Astrocyte of the hippocampus (primary cell): ENCODE data around the gene PROZ.
"Not testable (repeated sequence)": the region's sequence is repeated elsewhere in the genome, so short reads cannot be mapped to it uniquely, and the experiment has no call there.

ENCODE experiments used
- DNase-seq: peaks from one replicate; pipeline ENCODE4 v3.0.0; 2011; ENCODE audit warnings: low read depth, low spot score

Gene PROZ

DNA sequence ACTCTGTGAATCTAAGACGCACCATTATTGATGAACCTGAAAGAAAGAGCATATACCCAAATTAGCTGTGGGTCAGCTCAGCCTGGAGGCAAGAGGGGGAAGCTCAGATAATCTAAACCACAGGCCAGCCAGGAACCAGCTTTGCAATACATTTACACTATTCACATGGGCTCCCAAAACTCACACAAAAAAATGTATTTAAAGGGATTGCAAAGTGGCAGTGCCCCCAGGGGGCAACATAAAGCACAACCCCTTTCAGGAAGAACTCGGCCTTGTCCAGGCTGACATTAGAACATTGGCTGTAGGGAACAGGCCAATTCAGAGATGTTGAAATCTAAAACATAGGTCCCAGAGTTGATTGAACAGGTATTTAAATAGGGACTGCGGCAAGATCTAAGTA lies 3.2 kb upstream of the PROZ start:
- DNase-seq: no peak

DNA sequence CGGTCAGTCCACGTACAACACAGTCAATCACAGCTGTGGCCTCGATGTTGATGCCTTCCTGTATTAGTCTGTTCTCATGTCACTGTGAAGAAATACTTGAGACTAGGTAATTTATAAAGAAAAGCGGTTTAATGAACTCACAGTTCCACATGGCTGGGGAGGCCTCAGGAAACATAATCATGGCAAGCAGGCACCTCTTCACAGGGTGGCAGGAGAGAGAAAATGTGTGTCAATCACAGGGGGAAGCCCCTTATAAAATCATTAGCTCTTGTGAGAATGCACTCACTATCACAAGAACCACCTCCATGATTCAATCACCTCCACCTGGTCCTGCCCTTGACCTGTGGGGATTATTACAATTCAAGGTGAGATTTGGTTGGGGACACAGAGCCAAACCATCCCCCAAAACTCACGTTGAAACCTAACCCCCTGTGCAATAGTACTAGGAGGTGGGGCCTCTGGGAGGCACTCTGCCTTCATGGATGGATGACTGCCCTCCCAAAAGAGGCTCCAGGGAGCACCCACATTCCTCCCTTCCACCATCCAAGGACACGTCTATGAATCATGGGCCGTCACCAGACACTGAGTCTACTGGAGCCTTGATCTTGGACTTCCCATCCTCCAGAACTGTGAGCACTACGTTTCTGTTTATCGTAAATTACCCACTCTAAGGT lies 2.3 kb upstream of the PROZ start:
- no peak for DNase-seq

DNA sequence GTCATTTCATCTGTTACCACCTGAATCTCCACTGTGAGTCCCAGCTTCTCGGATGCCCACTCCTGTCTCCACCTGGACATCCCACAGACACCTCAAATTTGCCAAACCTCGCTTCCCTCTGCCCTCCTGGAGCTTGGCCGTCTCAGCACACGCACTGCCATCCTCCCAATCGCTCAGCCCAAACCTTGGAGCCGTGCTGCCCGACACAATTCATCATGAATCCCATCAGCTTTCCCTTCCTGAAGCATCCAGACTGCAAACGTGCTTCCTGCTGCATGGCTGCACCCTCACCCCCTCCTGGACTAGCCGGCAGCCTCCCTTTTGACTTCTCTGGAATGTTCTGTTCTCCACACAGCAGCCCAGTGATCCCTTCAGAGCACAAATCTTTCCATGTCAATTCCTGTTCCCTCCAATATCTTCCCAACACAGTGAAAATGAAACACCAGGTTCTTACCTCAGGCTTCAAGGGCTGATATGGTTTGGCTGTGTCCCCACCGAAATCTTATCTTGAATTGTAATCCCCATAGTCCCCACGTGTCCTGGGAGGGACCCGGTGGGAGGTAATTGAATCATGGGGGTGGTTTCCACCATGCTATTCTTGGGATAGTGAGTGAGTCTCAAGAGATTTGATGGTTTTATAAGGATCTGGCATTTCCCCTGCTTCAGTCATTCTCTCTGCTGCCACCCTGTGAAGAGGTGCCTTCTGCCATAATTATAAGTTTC lies 1.1 kb upstream of the PROZ start:
- DNase-seq: no peak

DNA sequence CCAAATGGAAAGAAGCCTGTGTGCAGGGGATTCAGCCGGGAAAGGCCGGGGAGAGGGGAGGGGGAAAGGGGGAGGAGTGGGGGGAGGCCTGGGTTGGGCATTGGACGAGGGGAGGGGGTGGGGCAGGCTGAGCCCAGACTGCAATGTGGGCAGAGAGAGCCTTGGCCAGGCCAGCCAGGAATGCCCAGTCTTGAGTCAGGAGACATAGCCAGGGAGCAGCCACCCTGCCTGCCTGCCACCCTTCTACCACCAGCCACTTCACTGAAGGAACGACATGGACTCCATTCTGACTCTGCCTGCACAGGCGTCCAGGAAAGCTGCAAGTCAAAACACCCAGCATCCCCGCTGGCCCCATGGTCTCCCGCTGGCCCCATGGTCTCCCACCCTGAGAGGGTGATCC lies 498 bp downstream of the PROZ start:
- no peak for DNase-seq

DNA sequence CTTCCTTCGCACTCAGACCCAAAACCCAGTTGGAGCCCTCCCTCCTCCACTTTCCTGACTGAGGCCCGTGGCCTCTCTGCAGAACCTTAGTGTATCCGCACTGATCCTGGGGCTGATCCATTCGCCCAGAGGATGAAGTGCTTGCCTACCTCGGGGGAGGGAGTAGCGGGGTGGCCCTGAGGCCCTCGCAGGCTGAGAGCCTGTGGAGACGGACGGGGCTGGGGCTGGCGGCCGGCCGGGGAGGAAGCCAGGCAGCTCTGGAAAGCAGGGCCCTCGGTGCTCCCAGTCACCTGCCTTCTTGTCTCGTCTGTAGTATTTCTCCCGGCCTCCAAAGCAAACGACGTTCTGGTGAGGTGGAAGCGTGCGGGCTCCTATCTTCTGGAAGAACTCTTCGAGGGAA lies 1.3 kb downstream of the PROZ start:
- no peak for DNase-seq

DNA sequence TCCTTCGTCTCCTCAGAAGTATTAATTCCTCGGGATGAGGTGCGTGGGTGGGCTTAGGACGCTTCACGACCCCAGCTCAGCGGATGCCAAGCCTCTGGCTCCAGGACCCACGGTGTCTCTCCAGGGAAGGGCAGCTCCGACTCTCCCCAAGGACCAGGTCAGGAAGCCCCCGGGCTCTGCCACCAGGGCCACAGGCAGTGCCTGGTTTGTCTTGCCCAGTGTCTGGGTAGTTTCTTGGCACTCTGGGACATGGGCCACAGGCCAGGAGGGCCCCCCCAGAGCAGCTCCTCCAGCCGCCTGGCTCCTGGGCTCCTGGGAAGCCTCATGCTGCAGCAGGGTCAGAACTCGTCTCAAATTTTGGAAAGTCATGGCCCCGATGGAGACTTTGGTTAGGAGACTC lies 2.5 kb downstream of the PROZ start:
- DNase-seq: no peak

DNA sequence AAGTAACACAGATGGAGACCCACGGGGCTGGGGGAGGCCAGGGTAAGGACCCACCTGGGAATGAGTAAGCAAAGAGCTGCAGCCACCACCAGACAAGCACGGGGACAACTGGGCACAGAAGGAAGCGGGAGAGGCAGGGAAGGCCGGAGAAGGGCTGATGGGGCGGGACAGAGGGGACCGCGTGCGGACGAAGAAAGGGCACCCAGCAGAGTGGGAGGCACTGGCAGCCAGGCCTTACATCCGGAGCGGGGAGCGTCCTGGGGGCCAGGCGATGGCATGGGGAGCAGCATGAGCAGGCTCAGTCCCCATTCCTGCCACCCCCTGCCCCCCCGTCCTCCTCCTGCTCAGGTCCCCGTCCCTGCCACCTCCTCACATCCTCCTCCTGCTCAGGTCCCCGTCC lies 3.0 kb downstream of the PROZ start:
- no peak for DNase-seq

DNA sequence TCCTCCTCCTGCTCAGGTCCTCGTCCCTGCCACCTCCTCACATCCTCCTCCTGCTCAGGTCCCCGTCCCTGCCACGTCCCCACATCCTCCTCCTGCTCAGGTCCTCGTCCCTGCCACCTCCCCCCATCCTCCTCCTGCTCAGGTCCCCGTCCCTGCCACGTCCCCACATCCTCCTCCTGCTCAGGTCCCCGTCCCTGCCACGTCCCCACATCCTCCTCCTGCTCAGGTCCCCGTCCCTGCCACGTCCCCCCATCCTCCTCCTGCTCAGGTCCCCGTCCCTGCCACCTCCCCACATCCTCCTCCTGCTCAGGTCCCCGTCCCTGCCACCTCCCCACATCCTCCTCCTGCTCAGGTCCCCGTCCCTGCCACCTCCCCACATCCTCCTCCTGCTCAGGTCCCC lies 3.5 kb downstream of the PROZ start:
- DNase-seq: not testable (repeated sequence)

DNA sequence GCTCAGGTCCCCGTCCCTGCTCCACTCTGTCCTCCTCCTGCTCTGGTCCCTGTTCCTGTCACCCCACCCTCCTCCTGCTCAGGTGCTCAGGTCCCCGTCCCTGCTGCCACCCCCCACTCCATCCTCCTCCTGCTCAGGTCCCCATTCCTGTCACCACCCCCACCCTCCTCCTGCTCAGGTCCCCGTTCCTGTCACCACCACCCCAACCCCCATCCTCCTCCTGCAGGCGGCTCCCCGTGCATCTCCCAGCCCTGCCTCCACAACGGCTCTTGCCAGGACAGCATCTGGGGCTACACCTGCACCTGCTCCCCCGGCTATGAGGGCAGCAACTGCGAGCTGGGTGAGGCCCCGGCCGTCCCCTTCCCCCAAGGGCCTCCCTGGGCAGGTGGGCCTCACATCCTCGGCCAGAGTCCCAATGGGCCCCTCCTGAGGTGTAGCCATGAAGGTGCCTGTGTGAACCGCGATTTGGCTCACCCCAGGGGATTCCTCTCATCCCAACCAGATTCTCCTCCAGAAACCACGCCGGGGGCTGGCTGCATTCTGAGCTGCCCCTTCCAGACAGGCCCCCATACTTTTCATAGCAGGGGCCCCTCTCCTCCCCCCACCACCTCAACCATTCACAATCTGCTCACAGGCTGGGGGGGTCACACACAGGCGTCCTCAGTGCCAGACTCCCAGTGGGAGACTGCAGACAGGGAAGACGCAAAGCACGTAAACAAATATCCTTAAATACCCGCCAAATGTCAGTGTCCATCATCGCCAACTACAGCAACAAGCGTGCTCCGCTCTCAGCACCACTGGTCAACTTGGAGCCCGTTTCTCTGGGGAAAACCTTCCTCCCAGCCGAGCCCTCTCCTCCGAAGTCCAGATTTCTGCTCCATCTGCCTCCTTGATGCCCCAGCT lies 4.6 kb downstream of the PROZ start:
- no peak for DNase-seq

DNA sequence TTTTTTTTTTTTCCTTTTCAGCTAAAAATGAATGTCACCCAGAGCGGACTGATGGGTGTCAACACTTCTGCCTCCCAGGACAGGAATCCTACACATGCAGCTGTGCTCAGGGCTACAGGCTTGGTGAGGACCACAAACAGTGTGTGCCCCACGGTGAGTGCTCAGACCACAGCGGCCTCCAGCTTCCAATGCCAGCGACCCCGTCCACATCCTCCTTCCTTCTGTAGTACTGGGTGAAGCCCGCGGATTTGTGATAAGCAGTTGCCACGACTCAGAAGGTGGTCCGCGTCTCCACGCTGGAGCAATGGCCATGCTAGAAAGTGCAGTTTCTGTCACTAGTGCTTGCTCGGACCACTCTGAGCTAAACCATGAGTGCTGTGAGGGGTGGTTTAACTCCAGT lies 6.0 kb downstream of the PROZ start:
- no peak for DNase-seq

DNA sequence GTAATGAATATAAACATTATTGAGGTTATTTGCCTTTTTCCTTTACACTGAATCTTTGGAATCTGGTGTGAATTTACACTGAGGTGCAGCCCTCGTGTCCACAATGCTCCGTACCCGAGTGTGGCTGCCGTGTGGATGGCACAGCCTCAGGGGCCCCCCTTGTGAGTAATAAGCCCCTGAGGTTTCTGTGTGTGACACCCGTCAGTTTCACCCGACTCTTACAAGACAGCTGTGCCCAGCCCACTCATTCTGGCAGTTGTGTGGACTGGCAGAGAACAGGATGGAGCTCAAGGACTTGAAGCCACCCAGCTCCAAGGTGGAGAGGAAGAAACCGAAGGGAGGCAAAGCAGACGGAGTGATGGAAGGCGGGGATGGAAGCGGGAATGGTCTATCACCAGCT lies 7.8 kb downstream of the PROZ start:
- no peak for DNase-seq

DNA sequence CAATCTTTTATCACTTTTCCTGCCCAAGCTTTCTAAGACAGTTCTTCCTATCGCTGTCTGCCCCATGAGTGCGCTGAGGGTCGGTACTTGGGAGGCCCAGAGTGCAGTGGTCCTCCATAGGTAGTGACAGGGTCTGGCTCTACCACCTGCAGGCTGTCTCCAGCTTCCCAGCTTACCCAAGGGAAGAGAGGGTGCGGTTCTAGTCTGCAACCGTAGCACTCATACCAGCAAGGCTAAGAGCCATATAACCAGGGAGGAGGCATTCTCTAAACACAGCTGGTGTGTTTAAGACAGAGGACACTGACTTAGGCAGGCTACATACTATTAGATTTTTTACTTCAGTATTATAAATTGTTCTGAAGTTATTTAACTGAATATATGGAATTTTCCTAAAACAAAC lies 8.2 kb downstream of the PROZ start:
- no peak for DNase-seq

DNA sequence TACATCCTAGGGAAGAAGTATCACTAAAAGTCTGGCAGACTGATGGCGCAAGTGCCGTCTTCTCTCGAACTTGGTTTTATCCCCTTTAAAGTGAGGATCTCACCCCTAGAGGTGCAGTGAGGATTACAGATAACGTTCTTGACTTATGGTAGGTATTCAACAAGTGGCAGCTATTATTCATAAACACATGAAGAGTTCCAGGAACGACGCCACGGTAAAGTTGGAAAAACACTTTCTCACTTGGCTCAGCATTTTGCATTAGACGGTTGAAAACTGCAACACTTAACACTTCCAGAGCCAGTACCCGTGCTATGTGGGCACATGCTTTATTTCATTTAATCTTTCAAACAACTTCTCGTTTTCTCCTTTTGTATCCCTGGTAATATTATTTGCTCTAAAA lies 8.7 kb downstream of the PROZ start:
- no peak for DNase-seq

DNA sequence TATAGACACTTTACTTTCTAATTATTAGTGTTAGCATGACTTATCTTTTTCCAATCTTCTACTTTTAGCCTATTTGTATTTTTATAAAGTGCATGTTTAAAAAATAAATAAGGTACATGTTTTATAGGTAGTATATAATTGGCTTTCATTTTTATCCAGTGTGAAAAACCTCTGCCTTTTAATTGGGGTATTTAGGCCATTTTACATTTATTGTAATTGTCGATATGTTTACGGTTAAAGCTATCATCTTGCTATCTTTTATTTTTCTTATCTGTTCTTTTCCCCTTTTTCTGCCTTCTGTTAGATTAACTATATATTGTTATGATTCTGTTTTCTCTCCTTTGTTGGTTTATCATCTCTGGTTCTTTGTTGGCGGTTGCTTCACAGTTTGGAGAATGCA lies 9.1 kb downstream of the PROZ start:
- DNase-seq: no peak

DNA sequence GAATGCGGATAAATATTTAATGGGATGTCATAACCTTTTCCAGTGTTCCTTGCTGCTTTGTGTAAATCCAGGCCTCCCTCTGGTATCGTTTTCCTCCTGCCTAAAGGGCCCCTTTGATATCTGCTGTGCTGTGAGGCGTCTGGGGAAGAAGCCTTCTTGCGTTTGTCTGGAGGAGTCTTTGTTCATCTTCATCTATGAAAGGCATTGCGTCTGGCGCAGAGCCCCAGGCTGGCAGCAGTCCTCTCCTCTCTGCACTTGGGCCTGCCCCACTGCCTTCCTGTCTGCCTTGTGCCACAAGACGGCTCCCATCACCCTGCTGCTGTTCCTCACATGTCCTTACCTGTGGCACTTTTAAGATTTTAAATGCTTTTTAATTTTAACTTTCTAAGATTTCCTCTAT lies 9.8 kb downstream of the PROZ start:
- no peak for DNase-seq

DNA sequence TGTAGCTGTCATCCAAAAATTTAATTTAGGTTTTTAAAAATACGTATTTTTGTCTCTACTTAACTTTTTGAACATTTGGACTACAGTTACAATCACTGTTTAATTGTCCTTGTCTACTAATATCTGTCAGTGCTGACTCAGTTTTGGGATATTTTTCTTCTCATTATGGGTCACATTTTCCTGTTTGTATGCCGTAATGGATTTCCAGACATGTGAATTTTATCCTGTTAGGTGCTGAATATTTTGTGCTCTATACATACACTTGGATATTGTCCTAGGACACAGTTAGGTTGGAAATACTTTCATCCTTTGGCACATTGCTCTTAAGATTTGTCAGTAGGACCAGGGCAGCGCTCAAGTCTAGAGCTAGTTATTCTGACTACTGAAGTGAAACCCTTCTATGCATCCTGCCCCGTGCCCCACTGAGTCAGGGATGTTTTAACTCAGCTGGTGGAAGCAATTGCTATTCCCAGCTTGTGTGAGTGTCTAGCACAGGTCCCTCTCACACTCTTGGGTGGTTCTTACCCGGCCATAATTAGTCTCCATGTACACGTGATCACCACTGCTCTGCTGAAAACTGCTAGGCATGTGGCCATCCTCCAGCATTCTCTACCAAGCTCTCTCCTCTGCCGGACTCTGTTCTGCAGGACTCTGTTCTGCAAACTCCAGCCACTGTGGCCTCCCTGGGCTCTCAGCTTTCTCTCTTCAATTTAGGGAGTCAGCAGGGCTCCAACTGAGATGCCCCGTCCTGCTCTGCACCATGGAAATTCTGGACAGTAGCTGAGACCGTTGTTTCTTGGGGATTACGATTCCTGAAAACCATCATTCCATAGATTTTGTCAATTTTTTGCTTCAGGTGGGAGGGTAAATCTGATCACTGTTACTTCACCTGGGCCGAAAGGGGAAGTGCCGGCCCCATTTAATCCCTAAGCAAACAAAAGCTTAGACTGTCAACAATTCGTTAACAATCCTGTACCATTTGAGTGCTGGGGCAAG lies 11.1 kb downstream of the PROZ start:
- no peak for DNase-seq

DNA sequence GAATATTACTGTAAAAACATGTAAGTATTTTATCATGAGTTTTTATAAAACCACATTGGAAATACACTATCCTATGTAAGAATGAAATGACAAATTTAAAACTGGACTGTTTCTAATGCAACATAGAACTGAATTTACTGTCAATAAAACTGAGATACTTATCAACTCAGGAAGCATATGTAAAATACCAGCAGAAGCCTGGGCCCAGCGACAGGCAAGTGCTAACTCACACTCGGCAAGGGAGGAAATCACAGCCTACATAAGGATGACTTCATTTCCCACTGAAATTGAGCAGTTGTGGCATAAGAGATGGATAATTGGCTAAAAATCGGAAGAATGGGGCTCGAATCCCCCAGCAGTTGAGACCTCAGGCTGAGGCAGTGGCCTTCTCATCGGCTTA lies 12.1 kb downstream of the PROZ start:
- DNase-seq: no peak

DNA sequence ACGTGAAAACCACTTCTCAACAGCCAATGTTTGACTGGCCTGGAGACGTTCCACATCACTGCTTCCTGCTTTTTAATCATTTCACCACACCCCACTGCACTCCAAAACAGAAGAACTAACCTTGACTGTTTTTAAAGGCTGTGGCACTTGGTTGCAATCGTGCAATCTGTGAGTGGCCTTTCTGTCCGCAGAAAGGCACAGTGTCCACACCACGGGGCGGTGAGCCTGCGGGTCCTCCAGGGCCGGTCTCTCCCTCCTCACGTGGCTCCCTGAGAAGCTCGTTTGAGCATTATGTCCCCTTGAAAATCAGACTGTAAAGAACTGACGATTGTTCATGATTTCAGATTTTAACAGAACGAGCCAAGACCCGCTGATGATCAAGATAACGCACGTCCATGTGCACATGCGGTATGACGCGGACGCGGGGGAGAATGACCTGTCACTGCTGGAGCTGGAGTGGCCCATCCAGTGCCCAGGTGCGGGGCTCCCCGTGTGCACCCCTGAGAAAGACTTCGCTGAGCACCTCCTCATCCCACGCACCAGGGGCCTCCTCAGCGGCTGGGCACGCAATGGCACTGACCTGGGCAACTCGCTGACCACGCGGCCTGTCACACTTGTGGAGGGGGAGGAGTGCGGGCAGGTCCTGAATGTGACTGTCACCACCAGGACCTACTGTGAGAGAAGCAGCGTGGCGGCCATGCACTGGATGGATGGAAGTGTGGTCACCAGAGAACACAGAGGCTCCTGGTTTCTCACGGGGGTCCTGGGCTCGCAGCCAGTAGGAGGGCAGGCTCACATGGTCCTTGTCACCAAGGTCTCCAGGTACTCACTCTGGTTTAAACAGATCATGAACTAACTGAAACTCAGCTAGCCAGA lies 13.0 kb downstream of the PROZ start:
- no peak for DNase-seq

DNA sequence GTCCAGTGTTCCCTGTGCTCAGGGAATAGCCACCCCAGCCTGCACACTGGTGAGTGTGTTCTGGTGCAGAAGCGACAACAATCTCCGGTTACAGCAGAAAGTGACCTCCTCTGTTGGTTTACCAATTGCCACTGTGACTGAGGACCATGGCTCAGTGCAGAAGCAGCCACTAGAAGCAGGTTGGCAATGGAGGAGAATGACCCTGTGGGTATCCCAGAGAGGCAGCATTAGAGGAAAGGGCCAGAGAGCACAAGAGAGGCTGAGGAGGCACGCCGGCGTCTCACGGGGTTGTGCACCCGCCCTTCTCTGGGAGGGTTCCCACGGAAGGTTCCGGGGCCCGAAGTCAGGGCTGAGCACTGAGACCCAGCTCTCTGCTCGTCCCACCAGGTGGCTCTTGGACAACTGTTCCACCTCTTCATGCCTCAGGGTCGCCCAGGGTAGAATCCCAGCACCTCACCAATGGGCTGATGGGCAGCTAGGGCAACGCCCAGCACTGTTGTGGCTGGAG lies 14.0 kb downstream of the PROZ start:
- DNase-seq: no peak

DNA sequence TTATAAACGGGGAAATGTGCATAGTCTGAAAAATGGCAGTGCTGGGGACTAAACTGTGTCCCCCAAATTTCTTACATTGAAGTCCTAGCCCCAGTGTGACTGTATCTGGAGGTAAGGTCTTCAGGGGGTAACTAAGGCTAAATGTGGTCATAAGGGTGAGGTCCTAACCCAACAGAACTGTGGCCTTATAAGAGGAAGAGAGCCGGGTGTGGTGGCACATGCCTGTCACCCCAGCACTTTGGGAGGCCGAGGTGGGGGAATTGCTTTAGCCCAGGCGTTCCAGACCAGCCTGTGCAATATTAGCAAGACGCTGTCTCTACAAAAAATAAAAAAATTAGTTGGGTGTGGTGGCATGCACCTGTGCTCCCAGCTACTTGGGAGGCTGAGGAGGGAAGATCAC lies 17.8 kb downstream of the PROZ start:
- DNase-seq: no peak
